ENCODE data around the gene TIMM44. TPM values are rescaled to one million over a fixed set of nuclear protein-coding genes. Genes with fewer than 3 reads are reported as not detected.

TIMM44 gene
- total RNA-seq, 4 donors from 2014 or later: 53.9 to 168 (median 94.1) TPM

- intact Hi-C loops (cut with DNase I; ENCODE audit: low total_unique reads) (loop anchor here (1.0 to 10.0 kb wide), 5 partner anchors 17 to 612 kb away; partner anchors contain the start of genes PET100, SNAPC2, TIMM44 and XAB2), in situ Hi-C loops (cut with MboI; ENCODE audit: low sequenced_read_pairs in 4 of 4) (no loop called here)
- peak overlapping the region; percentile 86 to 92 (median 90) for H3K27ac ChIP-seq
- peaks cover 0 to 13% of the 10 kb centered on the region in 2 donors for H3K36me3 ChIP-seq
- TF ChIP-seq POLR2A (IDR thresholded peaks at IDR 0.05) (no peak), CTCF (IDR thresholded peaks at IDR 0.05 in 4 of 5, conservative IDR thresholded peaks at IDR 0.05 in 1 of 5) (no peak)
- H3K4me1 ChIP-seq: peaks cover 22 to 37% of the 10 kb centered on the region in 2 donors
- ATAC-seq: no peak
- no peaks in the 10 kb centered on the region for H3K27me3 ChIP-seq
- no peaks in the 10 kb centered on the region for H3K9me3 ChIP-seq
- no peak for DNase-seq
- H3K4me3 ChIP-seq: peak overlapping the region; percentile 66 to 97 (median 76)
Observed at GRCh38 chr19:7902796-7903243, 40.6 kb downstream of the TIMM44 start.

DNA sequence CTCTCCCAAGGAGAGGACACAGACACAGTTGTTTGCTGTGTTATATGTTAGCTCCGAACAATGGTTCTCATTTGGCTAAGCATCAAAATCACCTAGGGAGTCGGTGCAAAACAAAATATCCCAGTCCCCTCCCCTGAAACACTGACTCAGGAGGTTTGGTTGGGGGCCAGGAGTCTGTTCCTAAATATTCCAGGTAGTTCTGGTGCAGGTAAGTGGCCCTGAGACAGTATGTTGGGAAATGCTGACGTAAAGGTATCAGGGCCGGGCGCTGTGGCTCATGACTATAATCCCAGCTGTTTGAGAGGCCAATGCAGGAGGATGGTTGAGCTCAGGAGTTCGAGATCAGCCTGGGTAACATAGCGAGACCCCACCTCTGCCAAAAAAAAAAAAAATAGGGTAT is 42.1 kb downstream of the TIMM44 start:
- DNase-seq (no peak), ATAC-seq (no peak)
- intact Hi-C loops (cut with DNase I; ENCODE audit: low total_unique reads): loop anchor here (10.0 kb wide), 1 partner anchor 613 kb away; the partner anchor contains the start of gene ZNF414

DNA sequence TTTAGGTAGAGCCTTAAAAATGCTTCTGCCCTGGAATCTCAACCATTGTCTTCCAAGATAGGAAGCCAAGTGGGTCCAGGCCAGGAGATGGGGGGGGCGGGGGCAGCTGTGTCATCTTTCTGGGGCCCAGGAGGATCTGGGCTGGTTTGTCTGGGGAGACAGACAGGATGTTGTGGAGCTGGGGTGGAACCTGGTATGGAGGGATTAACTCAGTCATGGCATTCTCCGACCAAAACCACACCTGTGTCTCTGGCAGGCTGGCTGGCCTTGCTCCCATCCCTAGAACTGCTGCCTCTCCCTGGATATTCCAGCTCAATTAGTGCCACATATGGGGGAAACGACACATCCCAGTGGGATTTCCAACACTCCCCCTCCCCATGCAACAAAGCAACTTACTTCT is 42.5 kb downstream of the TIMM44 start:
- no peak for DNase-seq
- no peak for ATAC-seq
- H3K4me3 ChIP-seq: no peak overlapping the region

More for the DNA sequence above, 42.1 kb downstream of the TIMM44 start:
- H3K27me3 ChIP-seq: no peaks in the 10 kb centered on the region
- H3K27ac ChIP-seq: no peak overlapping the region
- no peak overlapping the region for H3K4me3 ChIP-seq
- no peaks in the 10 kb centered on the region for H3K9me3 ChIP-seq
- H3K4me1 ChIP-seq: peaks cover 22 to 30% of the 10 kb centered on the region in 2 donors
- TF ChIP-seq POLR2A (IDR thresholded peaks at IDR 0.05) (no peak), CTCF (IDR thresholded peaks at IDR 0.05 in 4 of 5, conservative IDR thresholded peaks at IDR 0.05 in 1 of 5) (no peak)
- H3K36me3 ChIP-seq: peaks cover 0 to 11% of the 10 kb centered on the region in 2 donors
- in situ Hi-C loops (cut with MboI; ENCODE audit: low sequenced_read_pairs in 4 of 4): no loop called here

DNA sequence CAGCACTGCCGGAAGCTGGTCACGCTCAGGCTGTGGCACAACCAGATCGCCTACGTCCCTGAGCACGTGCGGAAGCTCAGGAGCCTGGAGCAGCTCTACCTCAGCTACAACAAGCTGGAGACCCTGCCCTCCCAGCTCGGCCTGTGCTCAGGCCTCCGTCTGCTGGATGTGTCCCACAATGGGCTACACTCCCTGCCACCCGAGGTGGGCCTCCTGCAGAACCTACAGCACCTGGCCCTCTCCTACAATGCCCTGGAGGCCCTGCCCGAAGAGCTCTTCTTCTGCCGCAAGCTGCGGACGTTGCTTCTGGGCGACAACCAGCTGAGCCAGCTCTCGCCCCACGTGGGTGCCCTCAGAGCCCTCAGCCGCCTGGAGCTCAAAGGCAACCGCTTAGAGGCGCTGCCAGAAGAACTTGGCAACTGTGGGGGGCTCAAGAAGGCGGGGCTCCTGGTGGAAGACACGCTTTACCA is 43.0 kb downstream of the TIMM44 start:
- DNase-seq (no peak), ATAC-seq (no peak)
- Histone ChIP-seq H3K4me3 (no peak overlapping the region), H3K4me1 (peaks cover 21 to 27% of the 10 kb centered on the region in 2 donors), H3K36me3 (peaks cover 0 to 2% of the 10 kb centered on the region in 2 donors), H3K9me3 (no peaks in the 10 kb centered on the region), H3K27me3 (no peaks in the 10 kb centered on the region), H3K27ac (no peak overlapping the region)
- in situ Hi-C loops (cut with MboI; ENCODE audit: low sequenced_read_pairs in 4 of 4): no loop called here
- intact Hi-C loops (cut with DNase I; ENCODE audit: low total_unique reads): loop anchor here (10.0 kb wide), 1 partner anchor 614 kb away; the partner anchor contains the start of gene ZNF414
- TF ChIP-seq CTCF (IDR thresholded peaks at IDR 0.05 in 4 of 5, conservative IDR thresholded peaks at IDR 0.05 in 1 of 5): no peak
- no peak for TF ChIP-seq POLR2A (IDR thresholded peaks at IDR 0.05)

More for the DNA sequence above, 42.5 kb downstream of the TIMM44 start:
- H3K4me1 ChIP-seq: peaks cover 22 to 30% of the 10 kb centered on the region in 2 donors
- no peak overlapping the region for H3K27ac ChIP-seq
- H3K27me3 ChIP-seq: no peaks in the 10 kb centered on the region
- H3K9me3 ChIP-seq: no peaks in the 10 kb centered on the region
- peaks cover 0 to 7% of the 10 kb centered on the region in 2 donors for H3K36me3 ChIP-seq
- TF ChIP-seq POLR2A (IDR thresholded peaks at IDR 0.05) (no peak), CTCF (IDR thresholded peaks at IDR 0.05 in 4 of 5, conservative IDR thresholded peaks at IDR 0.05 in 1 of 5) (no peak)
- intact Hi-C loops (cut with DNase I; ENCODE audit: low total_unique reads) (loop anchor here (10.0 kb wide), 1 partner anchor 614 kb away; the partner anchor contains the start of gene ZNF414), in situ Hi-C loops (cut with MboI; ENCODE audit: low sequenced_read_pairs in 4 of 4) (no loop called here)

Measured in gastrocnemius medialis (tissue), 4 donors.